Uterus (tissue), 4 donors: ENCODE results near the gene CERS1. TPM values are rescaled to one million over a fixed set of nuclear protein-coding genes. Genes with fewer than 3 reads are reported as not detected.

ENCODE experiments used
- DNase-seq, 2 donors: peaks; one replicate each; pipeline ENCODE4 v3.0.0-alpha.2; 2019 to 2020
- H3K27ac ChIP-seq, 2 donors: fragments of 200-600 bp; sonication (generic); 1 replicate in 1 of 2; 2 replicates in 1 of 2; pipeline ENCODE4 v1.5.1; 2016 to 2018
- H3K27me3 ChIP-seq, 2 donors: fragments of 200-600 bp; sonication (generic); one replicate each; pipeline ENCODE4 v1.5.1; 2018 to 2019; ENCODE audit warnings: control low read depth in 1 of 2
- H3K36me3 ChIP-seq, 2 donors: fragments of 200-600 bp; sonication (generic); one replicate each; pipeline ENCODE4 v1.5.1; 2019; ENCODE audit warnings: control low read depth in 1 of 2
- H3K4me1 ChIP-seq, 2 donors: fragments of 200-600 bp; sonication (generic); one replicate each; pipeline ENCODE4 v1.5.1; 2018 to 2019; ENCODE audit warnings: control low read depth in 1 of 2
- H3K4me3 ChIP-seq, 2 donors: fragments of 200-600 bp; sonication (generic); 1 replicate in 1 of 2; 2 replicates in 1 of 2; pipeline ENCODE4 v1.5.1; 2018 to 2019; ENCODE audit warnings: mild to moderate bottlenecking in 1 of 2
- H3K9me3 ChIP-seq, 2 donors: fragments of 200-600 bp; sonication (generic); one replicate each; pipeline ENCODE4 v1.5.1; 2019; ENCODE audit warnings: control low read depth in 1 of 2
- POLR2A ChIP-seq, 2 donors: fragments of 450-650 bp; IDR thresholded peaks; one replicate each; pipeline ENCODE4 v1.6.1; 2016; ENCODE audit warnings: antibody characterized with exemption in 2 of 2, mild to moderate bottlenecking in 1 of 2, moderate library complexity in 1 of 2
- intact Hi-C: fragments of 100-400 bp; cut with DNase I; formaldehyde crosslinking; loops from one replicate; pipeline ENCODE4 v1.15.1; 2023; ENCODE audit warnings: low total_unique reads
- total RNA-seq, 4 donors: library from RNA; depleted of rRNA in 3 of 4; stranded (reverse); fragments of >200 nt in 3 of 4; gene quantifications; one replicate each; pipeline versions ENCODE4 v1.1.0 to v1.2.4, GENCODE V29; 2014 to 2023
- TF ChIP-seq, protein P1 (sequence below), 4 experiments: fragments of 200-600 bp in 2 of 4; fragments of 450-650 bp in 2 of 4; sonication (generic) in 2 of 4; IDR thresholded peaks; one replicate each; pipeline ENCODE4 v1.5.1; 2016 to 2019; ENCODE audit warnings: antibody characterized with exemption in 4 of 4, mild to moderate bottlenecking in 2 of 4, moderate library complexity in 1 of 4
- donor health status: DM: yes; HTN: yes; CAD: no.

CERS1 gene
- total RNA-seq, 4 donors from 2014 or later = 0.30 to 4.9 TPM; not detected in 2

GRCh38 chr19:18832306-18833140 lies 63.4 kb downstream of the CERS1 start:
- no peaks in the 10 kb centered on the region for H3K36me3 ChIP-seq
- no peaks in the 10 kb centered on the region for H3K9me3 ChIP-seq
- H3K4me3 ChIP-seq = peak overlapping the region; percentile 52 to 70
- peak overlapping the region; percentile 76 to 78 for H3K27ac ChIP-seq
- TF ChIP-seq, protein P1, sequence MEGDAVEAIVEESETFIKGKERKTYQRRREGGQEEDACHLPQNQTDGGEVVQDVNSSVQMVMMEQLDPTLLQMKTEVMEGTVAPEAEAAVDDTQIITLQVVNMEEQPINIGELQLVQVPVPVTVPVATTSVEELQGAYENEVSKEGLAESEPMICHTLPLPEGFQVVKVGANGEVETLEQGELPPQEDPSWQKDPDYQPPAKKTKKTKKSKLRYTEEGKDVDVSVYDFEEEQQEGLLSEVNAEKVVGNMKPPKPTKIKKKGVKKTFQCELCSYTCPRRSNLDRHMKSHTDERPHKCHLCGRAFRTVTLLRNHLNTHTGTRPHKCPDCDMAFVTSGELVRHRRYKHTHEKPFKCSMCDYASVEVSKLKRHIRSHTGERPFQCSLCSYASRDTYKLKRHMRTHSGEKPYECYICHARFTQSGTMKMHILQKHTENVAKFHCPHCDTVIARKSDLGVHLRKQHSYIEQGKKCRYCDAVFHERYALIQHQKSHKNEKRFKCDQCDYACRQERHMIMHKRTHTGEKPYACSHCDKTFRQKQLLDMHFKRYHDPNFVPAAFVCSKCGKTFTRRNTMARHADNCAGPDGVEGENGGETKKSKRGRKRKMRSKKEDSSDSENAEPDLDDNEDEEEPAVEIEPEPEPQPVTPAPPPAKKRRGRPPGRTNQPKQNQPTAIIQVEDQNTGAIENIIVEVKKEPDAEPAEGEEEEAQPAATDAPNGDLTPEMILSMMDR (IDR thresholded peaks at IDR 0.05) = no peak
- no peak for TF ChIP-seq POLR2A (IDR thresholded peaks at IDR 0.05)
- H3K27me3 ChIP-seq = no peaks in the 10 kb centered on the region
- H3K4me1 ChIP-seq = peaks cover 0 to 6% of the 10 kb centered on the region in 2 donors
- intact Hi-C loops = no loop called here
- DNase-seq = no peak

GRCh38 chr19:18831524-18832305 lies 64.2 kb downstream of the CERS1 start, which contains the start of gene UPF1:
UPF1 (plus strand) TSS chr19:18831959; CDS start chr19:18832210, 251 bp downstream.
- no peaks in the 10 kb centered on the region for H3K36me3 ChIP-seq
- H3K27me3 ChIP-seq = no peaks in the 10 kb centered on the region
- peak within 1 kb of the TSS; percentile 76 to 78 for H3K27ac ChIP-seq
- DNase-seq = peak; percentile 90 to 95
- intact Hi-C loops = no loop called here
- peak; percentile 23 to 87 for TF ChIP-seq POLR2A (IDR thresholded peaks at IDR 0.05)
- TF ChIP-seq, protein P1 (IDR thresholded peaks at IDR 0.05) = peak in 3 of 4 experiments; percentile 14 to 35 (median 20)
- peak within 1 kb of the TSS; percentile 52 to 70 for H3K4me3 ChIP-seq
- no peaks in the 10 kb centered on the region for H3K9me3 ChIP-seq
- H3K4me1 ChIP-seq = peaks cover 0 to 6% of the 10 kb centered on the region in 2 donors

DNA sequence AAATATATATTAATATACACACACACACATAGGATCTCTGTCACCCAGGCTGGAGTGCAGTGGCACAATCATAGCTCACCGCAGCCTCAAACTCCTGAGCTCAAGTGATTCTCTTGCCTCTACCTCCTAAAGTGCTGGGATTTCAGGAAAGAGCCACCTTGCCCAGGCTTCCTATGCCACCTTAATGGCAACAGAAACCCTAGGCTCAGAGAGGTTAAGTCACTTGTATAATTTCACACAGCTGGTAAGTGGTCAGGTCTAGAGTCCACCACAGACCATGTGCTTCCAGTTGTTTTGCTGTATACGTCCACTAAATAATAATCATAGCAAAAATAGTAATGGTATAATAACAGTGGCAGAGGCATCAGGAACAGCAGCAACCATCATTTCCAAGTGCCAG lies 65.5 kb downstream of the CERS1 start:
- Histone ChIP-seq H3K27me3 (no peaks in the 10 kb centered on the region), H3K36me3 (no peaks in the 10 kb centered on the region), H3K9me3 (no peaks in the 10 kb centered on the region), H3K4me3 (no peak overlapping the region), H3K4me1 (peaks cover 0 to 6% of the 10 kb centered on the region in 2 donors), H3K27ac (no peak overlapping the region)
- no peak for DNase-seq
- TF ChIP-seq POLR2A (IDR thresholded peaks at IDR 0.05) = no peak
- intact Hi-C loops = no loop called here

- H3K4me3 ChIP-seq = no peak overlapping the region
- TF ChIP-seq POLR2A (IDR thresholded peaks at IDR 0.05) = no peak
- TF ChIP-seq, protein P1 (IDR thresholded peaks at IDR 0.05) = no peak
- no peaks in the 10 kb centered on the region for H3K4me1 ChIP-seq
- no peaks in the 10 kb centered on the region for H3K9me3 ChIP-seq
- intact Hi-C loops = no loop called here
- no peaks in the 10 kb centered on the region for H3K36me3 ChIP-seq
- H3K27ac ChIP-seq = no peak overlapping the region
- DNase-seq = no peak
- H3K27me3 ChIP-seq = no peaks in the 10 kb centered on the region
Measured at GRCh38 chr19:18828786-18829185, 67.2 kb downstream of the CERS1 start.

Other genes starting within 250 kb of the CERS1 start
- 10 to 100 TPM in 1 of 4 donors, 1 to 10 TPM in 3; 2.4 to 17.5 (median 6.7) TPM for gene CRTC1, start 212.5 kb downstream of the CERS1 start, total RNA-seq
- gene COMP, start 104.9 kb downstream of the CERS1 start, total RNA-seq = under 1 TPM in 1 of 4 donors, not detected in 3; 0.76 TPM
- 100 to 1,000 TPM in 1 of 4 donors, 10 to 100 TPM in 3; 17.9 to 105 (median 43.7) TPM for gene UPF1, start 64.2 kb downstream of the CERS1 start, total RNA-seq
- 100 to 1,000 TPM in 2 of 4 donors, 10 to 100 TPM in 2; 93.7 to 190 (median 134) TPM for gene COPE, start 23.2 kb upstream of the CERS1 start, total RNA-seq
- gene DDX49, start 23.6 kb upstream of the CERS1 start, total RNA-seq = 10 to 100 TPM; 27.7 to 40.9 (median 31.4) TPM
- 10 to 100 TPM in 3 of 4 donors, 1 to 10 TPM in 1; 4.4 to 24.8 (median 23.3) TPM for gene HOMER3, start 45.1 kb upstream of the CERS1 start, total RNA-seq
- 10 to 100 TPM; 22.5 to 95.8 (median 53.7) TPM for gene SUGP2, start 137.4 kb upstream of the CERS1 start, total RNA-seq
- gene ARMC6, start 137.4 kb upstream of the CERS1 start, total RNA-seq = 10 to 100 TPM; 12.0 to 32.3 (median 15.6) TPM
- 10 to 100 TPM in 1 of 4 donors, 1 to 10 TPM in 3; 2.9 to 25.7 (median 5.9) TPM for gene SLC25A42, start 167.8 kb upstream of the CERS1 start, total RNA-seq
- 10 to 100 TPM in 3 of 4 donors, 1 to 10 TPM in 1; 3.5 to 33.6 (median 17.3) TPM for gene TMEM161A, start 242.3 kb upstream of the CERS1 start, total RNA-seq